Lower leg skin (tissue), 3 donors: ENCODE measurements around the gene KCNT2.

Experiments
- POLR2A ChIP-seq, 2 donors: fragments of 450-650 bp; IDR thresholded peaks; one replicate each; pipeline ENCODE4 v1.6.1; 2016 to 2017; ENCODE audit warnings: antibody characterized with exemption in 2 of 2, mild to moderate bottlenecking in 1 of 2, moderate library complexity in 1 of 2
- TF ChIP-seq, protein P1 (sequence below), 3 donors: fragments of 450-650 bp; IDR thresholded peaks; one replicate each; pipeline ENCODE4 v1.5.1; 2016; ENCODE audit warnings: antibody characterized with exemption in 3 of 3, mild to moderate bottlenecking in 3 of 3, moderate library complexity in 2 of 3

DNA sequence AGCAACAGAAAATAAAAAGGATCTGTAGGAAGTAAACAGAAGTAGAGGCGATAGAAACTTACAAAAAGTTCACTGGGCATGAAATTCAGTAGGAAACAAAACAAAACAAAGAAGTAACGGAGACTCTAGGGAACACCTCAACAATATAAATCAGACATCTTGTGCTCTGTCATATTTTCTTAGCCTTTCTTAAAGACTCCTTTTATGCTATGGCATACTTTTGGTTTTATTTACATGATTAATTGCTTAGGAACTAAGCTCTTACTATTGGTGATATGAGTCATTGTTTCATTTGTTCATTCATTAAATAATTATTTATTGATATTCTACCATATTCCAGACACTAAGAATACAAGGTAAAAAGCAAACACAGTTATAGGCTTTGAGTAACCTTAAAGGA lies 126.6 kb downstream of the KCNT2 start:
- TF ChIP-seq, protein P1, sequence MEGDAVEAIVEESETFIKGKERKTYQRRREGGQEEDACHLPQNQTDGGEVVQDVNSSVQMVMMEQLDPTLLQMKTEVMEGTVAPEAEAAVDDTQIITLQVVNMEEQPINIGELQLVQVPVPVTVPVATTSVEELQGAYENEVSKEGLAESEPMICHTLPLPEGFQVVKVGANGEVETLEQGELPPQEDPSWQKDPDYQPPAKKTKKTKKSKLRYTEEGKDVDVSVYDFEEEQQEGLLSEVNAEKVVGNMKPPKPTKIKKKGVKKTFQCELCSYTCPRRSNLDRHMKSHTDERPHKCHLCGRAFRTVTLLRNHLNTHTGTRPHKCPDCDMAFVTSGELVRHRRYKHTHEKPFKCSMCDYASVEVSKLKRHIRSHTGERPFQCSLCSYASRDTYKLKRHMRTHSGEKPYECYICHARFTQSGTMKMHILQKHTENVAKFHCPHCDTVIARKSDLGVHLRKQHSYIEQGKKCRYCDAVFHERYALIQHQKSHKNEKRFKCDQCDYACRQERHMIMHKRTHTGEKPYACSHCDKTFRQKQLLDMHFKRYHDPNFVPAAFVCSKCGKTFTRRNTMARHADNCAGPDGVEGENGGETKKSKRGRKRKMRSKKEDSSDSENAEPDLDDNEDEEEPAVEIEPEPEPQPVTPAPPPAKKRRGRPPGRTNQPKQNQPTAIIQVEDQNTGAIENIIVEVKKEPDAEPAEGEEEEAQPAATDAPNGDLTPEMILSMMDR (IDR thresholded peaks at IDR 0.05), result no peak
- TF ChIP-seq POLR2A (IDR thresholded peaks at IDR 0.05), result no peak
